Breast epithelium (tissue), 4 donors: ENCODE data around the gene GADD45GIP1. TPM values are rescaled to one million over a fixed set of nuclear protein-coding genes. Genes with fewer than 3 reads are reported as not detected.

Source experiments
- DNase-seq, 2 donors: peaks; one replicate each; pipeline ENCODE4 v3.0.0-alpha.2; 2019; ENCODE audit warnings: low spot score in 2 of 2
- H3K27ac ChIP-seq, 2 donors: fragments of 200-600 bp; sonication (generic) in 1 of 2; one replicate each; pipeline ENCODE4 v1.5.1; 2016 to 2019; ENCODE audit warnings: mild to moderate bottlenecking in 1 of 2
- H3K27me3 ChIP-seq, 2 donors: fragments of 200-600 bp; sonication (generic) in 1 of 2; one replicate each; pipeline versions ENCODE4 v1.5.1 to v1.6.0; 2017 to 2019; ENCODE audit warnings: control low read depth in 1 of 2, mild to moderate bottlenecking in 1 of 2
- H3K36me3 ChIP-seq: fragments of 200-600 bp; one replicate; pipeline ENCODE4 v1.5.1; 2019
- H3K4me1 ChIP-seq, 2 donors: fragments of 200-600 bp; sonication (generic); one replicate each; pipeline ENCODE4 v1.5.1; 2016 to 2019; ENCODE audit warnings: control low read depth in 1 of 2
- H3K4me3 ChIP-seq, 3 donors: fragments of 200-600 bp; sonication (generic); 1 replicate in 2 of 3; 2 replicates in 1 of 3; pipeline ENCODE4 v1.5.1; 2016 to 2019; ENCODE audit warnings: mild to moderate bottlenecking in 3 of 3, moderate library complexity in 2 of 3
- H3K9me3 ChIP-seq, 2 donors: fragments of 200-600 bp; sonication (generic) in 1 of 2; one replicate each; pipeline ENCODE4 v1.5.1; 2016 to 2019; ENCODE audit warnings: control low read depth in 1 of 2
- POLR2A ChIP-seq: fragments of 450-650 bp; IDR thresholded peaks from one replicate; pipeline ENCODE4 v1.6.1; 2016; ENCODE audit warnings: antibody characterized with exemption, mild to moderate bottlenecking, moderate library complexity
- POLR2AphosphoS5 ChIP-seq, 3 donors: sonication (generic); formaldehyde crosslinking; IDR thresholded peaks; one replicate each; pipeline ENCODE4 v1.6.1; 2017; ENCODE audit warnings: antibody characterized with exemption in 3 of 3
- intact Hi-C: fragments of 100-400 bp; cut with DNase I; formaldehyde crosslinking; loops from one replicate; pipeline ENCODE4 v1.15.1; 2023; ENCODE audit warnings: low total_unique reads
- total RNA-seq, 3 donors: library from RNA; depleted of rRNA; stranded (reverse); fragments of >200 nt; gene quantifications; one replicate each; pipeline ENCODE4 v1.1.0, GENCODE V29; 2016
- TF ChIP-seq, protein P1 (sequence below), 3 donors: fragments of 450-650 bp; IDR thresholded peaks; one replicate each; pipeline ENCODE4 v1.5.1; 2016 to 2017; ENCODE audit warnings: antibody characterized with exemption in 3 of 3, mild to moderate bottlenecking in 3 of 3, moderate library complexity in 3 of 3

Gene GADD45GIP1
- total RNA-seq, 3 donors from 2014 or later: 30.3 to 44.2 (median 31.5) TPM

DNA sequence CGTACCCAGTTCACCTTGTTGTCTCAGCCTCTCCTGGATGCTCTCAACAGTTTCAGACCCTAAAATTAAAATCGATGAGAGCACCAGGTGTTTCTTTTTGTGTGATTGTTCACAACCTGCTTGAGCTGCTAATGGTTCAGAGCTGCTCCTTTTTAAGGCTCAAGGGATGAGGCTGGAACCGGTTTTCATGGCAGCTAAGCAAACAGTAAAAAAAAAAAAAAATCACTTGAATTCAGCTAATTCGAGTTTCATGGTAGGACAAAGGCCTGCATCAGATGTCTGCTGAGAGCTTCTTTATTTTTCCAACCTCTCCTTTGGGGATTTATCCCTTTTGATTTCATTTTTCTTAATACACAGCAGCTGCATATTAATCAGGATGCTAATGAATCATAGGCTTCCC lies 44.5 kb downstream of the GADD45GIP1 start:
- Histone ChIP-seq H3K36me3 (no peaks in the 10 kb centered on the region), H3K4me3 (peak overlapping the region in 2 of 3 donors; percentile 40 to 58), H3K4me1 (peaks cover 0 to 12% of the 10 kb centered on the region in 2 donors), H3K27me3 (no peaks in the 10 kb centered on the region), H3K9me3 (no peaks in the 10 kb centered on the region), H3K27ac (peak overlapping the region; percentile 92 to 93)
- intact Hi-C loops: no loop called here
- no peak for DNase-seq
- TF ChIP-seq POLR2A (no peak), POLR2AphosphoS5 (IDR thresholded peaks at IDR 0.05) (no peak)
- TF ChIP-seq, protein P1, sequence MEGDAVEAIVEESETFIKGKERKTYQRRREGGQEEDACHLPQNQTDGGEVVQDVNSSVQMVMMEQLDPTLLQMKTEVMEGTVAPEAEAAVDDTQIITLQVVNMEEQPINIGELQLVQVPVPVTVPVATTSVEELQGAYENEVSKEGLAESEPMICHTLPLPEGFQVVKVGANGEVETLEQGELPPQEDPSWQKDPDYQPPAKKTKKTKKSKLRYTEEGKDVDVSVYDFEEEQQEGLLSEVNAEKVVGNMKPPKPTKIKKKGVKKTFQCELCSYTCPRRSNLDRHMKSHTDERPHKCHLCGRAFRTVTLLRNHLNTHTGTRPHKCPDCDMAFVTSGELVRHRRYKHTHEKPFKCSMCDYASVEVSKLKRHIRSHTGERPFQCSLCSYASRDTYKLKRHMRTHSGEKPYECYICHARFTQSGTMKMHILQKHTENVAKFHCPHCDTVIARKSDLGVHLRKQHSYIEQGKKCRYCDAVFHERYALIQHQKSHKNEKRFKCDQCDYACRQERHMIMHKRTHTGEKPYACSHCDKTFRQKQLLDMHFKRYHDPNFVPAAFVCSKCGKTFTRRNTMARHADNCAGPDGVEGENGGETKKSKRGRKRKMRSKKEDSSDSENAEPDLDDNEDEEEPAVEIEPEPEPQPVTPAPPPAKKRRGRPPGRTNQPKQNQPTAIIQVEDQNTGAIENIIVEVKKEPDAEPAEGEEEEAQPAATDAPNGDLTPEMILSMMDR (IDR thresholded peaks at IDR 0.05): no peak

DNA sequence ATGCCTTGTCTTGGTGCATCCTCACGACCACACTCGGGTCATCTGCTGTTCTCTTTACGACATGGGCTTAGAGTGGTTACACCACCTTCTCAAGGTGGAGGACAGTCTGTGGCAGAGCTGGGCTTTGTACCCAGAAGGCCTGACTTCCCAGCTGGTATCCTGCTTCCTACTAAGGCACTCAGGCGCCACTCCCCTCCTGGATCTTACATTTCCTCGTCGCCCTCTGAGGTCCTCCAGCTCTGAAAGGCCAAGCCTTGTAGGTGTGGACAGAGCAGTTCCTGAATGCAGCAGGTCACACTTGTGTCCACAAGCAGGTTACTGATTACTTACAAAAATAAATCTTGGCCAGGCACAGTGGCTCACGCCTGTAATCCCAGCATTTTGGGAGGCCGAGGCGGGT lies 49.9 kb downstream of the GADD45GIP1 start:
- no peak for TF ChIP-seq POLR2A
- TF ChIP-seq, protein P1 (IDR thresholded peaks at IDR 0.05): no peak
- TF ChIP-seq POLR2AphosphoS5 (IDR thresholded peaks at IDR 0.05): no peak
- no peak for DNase-seq
- Histone ChIP-seq H3K4me1 (no peaks in the 10 kb centered on the region), H3K27me3 (no peaks in the 10 kb centered on the region), H3K9me3 (no peaks in the 10 kb centered on the region), H3K4me3 (no peak overlapping the region), H3K36me3 (no peaks in the 10 kb centered on the region), H3K27ac (no peak overlapping the region)
- intact Hi-C loops: no loop called here

Other genes starting within 250 kb of the GADD45GIP1 start
- gene TNPO2, start 233.3 kb downstream of the GADD45GIP1 start, total RNA-seq: 10 to 100 TPM; 46.0 to 73.0 (median 70.8) TPM
- 100 to 1,000 TPM; 319 to 409 (median 370) TPM for gene TRIR, start 222.5 kb downstream of the GADD45GIP1 start, total RNA-seq
- gene GET3, start 219.7 kb downstream of the GADD45GIP1 start, total RNA-seq: 10 to 100 TPM; 50.8 to 64.6 (median 62.6) TPM
- gene BEST2, start 205.4 kb downstream of the GADD45GIP1 start, total RNA-seq: not detected
- gene HOOK2, start 181.7 kb downstream of the GADD45GIP1 start, total RNA-seq: 100 to 1,000 TPM in 1 of 3 donors, 10 to 100 TPM in 2; 45.8 to 101 (median 98.6) TPM
- 100 to 1,000 TPM; 108 to 581 (median 320) TPM for gene JUNB, start 165.7 kb downstream of the GADD45GIP1 start, total RNA-seq
- gene PRDX2, start 155.4 kb downstream of the GADD45GIP1 start, total RNA-seq: 100 to 1,000 TPM; 150 to 199 (median 199) TPM
- not detected for gene THSD8, start 155.2 kb downstream of the GADD45GIP1 start, total RNA-seq
- 1 to 10 TPM; 5.2 to 8.8 (median 8.5) TPM for gene RNASEH2A, start 150.6 kb downstream of the GADD45GIP1 start, total RNA-seq
- gene RTBDN, start 122.6 kb downstream of the GADD45GIP1 start, total RNA-seq: not detected
- gene MAST1, start 118.7 kb downstream of the GADD45GIP1 start, total RNA-seq: under 1 TPM in 1 of 3 donors, not detected in 2; 0.88 TPM
- 10 to 100 TPM; 29.8 to 61.0 (median 46.2) TPM for gene DNASE2, start 75.8 kb downstream of the GADD45GIP1 start, total RNA-seq
- gene KLF1, start 70.0 kb downstream of the GADD45GIP1 start, total RNA-seq: not detected
- 10 to 100 TPM; 39.2 to 72.8 (median 50.1) TPM for gene GCDH, start 66.1 kb downstream of the GADD45GIP1 start, total RNA-seq
- under 1 TPM in 1 of 3 donors, not detected in 2; 0.44 TPM for gene SYCE2, start 37.9 kb downstream of the GADD45GIP1 start, total RNA-seq
- gene FARSA, start 23.5 kb downstream of the GADD45GIP1 start, total RNA-seq: 10 to 100 TPM; 26.1 to 53.7 (median 40.7) TPM
- 100 to 1,000 TPM; 301 to 410 (median 305) TPM for gene CALR, start 18.6 kb downstream of the GADD45GIP1 start, total RNA-seq
- gene RAD23A, start 11.4 kb downstream of the GADD45GIP1 start, total RNA-seq: 10 to 100 TPM; 65.9 to 84.3 (median 66.5) TPM
- not detected for gene DAND5, start 12.4 kb upstream of the GADD45GIP1 start, total RNA-seq
- gene NFIX, start 38.3 kb upstream of the GADD45GIP1 start, total RNA-seq: 10 to 100 TPM; 43.6 to 53.9 (median 52.8) TPM
- 10 to 100 TPM in 1 of 3 donors, 1 to 10 TPM in 2; 7.0 to 21.0 (median 9.2) TPM for gene LYL1, start 145.6 kb upstream of the GADD45GIP1 start, total RNA-seq
- gene TRMT1, start 159.5 kb upstream of the GADD45GIP1 start, total RNA-seq: 10 to 100 TPM; 29.7 to 37.4 (median 31.7) TPM
- 10 to 100 TPM in 2 of 3 donors, 1 to 10 TPM in 1; 8.5 to 20.5 (median 19.7) TPM for gene NACC1, start 161.0 kb upstream of the GADD45GIP1 start, total RNA-seq
- 10 to 100 TPM; 74.6 to 78.3 (median 75.2) TPM for gene STX10, start 193.2 kb upstream of the GADD45GIP1 start, total RNA-seq
- 100 to 1,000 TPM in 1 of 3 donors, 10 to 100 TPM in 2; 20.6 to 146 (median 79.6) TPM for gene IER2, start 193.2 kb upstream of the GADD45GIP1 start, total RNA-seq